OCI-LY3 (cell line): ENCODE data around the gene GPR132.
"Not testable (repeated sequence)": the region's sequence is repeated elsewhere in the genome, so short reads cannot be mapped to it uniquely, and the experiment has no call there.

Experiments
- H2AFZ ChIP-seq: fragments of 200-600, 300-600 bp; shearing (Covaris generic); 2 replicates; pipeline ENCODE4 v1.6.0; 2014; ENCODE audit warnings: antibody characterized with exemption, low read depth, low read length
- H3K27ac ChIP-seq: fragments of 200-600, 300-600 bp; sonication (generic); 2 replicates; pipeline ENCODE4 v1.5.1; 2014; ENCODE audit warnings: mild to moderate bottlenecking, low read length, moderate library complexity, mixed read lengths
- H3K27me3 ChIP-seq: fragments of 200-600, 300-600 bp; sonication (generic); 2 replicates; pipeline ENCODE4 v1.6.1; 2014; ENCODE audit warnings: low read depth, low read length, mixed read lengths
- H3K36me3 ChIP-seq: fragments of 200-600, 300-600 bp; sonication (generic); replicated peaks from 2 replicates; pipeline ENCODE3; 2014; ENCODE audit warnings: low read depth, low read length, mixed read lengths
- H3K4me1 ChIP-seq: fragments of 300-600, 200-600 bp; sonication (generic); 2 replicates; pipeline ENCODE4 v1.6.1; 2014; ENCODE audit warnings: low read length, mixed read lengths
- H3K4me2 ChIP-seq: fragments of 200-600, 300-600 bp; sonication (generic); 2 replicates; pipeline ENCODE4 v1.6.1; 2014; ENCODE audit warnings: low read length, mixed read lengths
- H3K4me3 ChIP-seq: fragments of 300-600, 200-600 bp; sonication (generic); 2 replicates; pipeline ENCODE4 v1.5.1; 2014; ENCODE audit warnings: antibody characterized with exemption, mild to moderate bottlenecking, low read length, moderate library complexity
- H3K79me2 ChIP-seq: fragments of 300-600, 200-600 bp; shearing (Covaris generic); 2 replicates; pipeline ENCODE4 v1.6.1; 2014; ENCODE audit warnings: mild to moderate bottlenecking, low read length, mixed read lengths
- H3K9ac ChIP-seq: fragments of 300-600, 200-600 bp; shearing (Covaris generic); 2 replicates; pipeline ENCODE4 v1.6.0; 2014; ENCODE audit warnings: mild to moderate bottlenecking, low read length, moderate library complexity
- H3K9me3 ChIP-seq: fragments of 200-600, 300-600 bp; shearing (Covaris generic); 2 replicates; pipeline ENCODE4 v1.6.1; 2014; ENCODE audit warnings: low read length, mixed read lengths; ENCODE audit not compliant: insufficient read depth
- H4K20me1 ChIP-seq: fragments of 200-600, 300-600 bp; sonication (generic); 2 replicates; pipeline ENCODE4 v1.6.1; 2016; ENCODE audit warnings: low read length, mixed read lengths; ENCODE audit not compliant: insufficient read depth
- EZH2phosphoT487 ChIP-seq: fragments of 200-600 bp; shearing (Covaris generic); IDR thresholded peaks from 2 replicates; pipeline ENCODE4 v1.6.1; 2018; ENCODE audit warnings: antibody characterized with exemption, mixed run types, low read depth
- TF ChIP-seq, protein P1 (sequence below): fragments of 200-600, 300-600 bp; sonication (generic); IDR thresholded peaks from 2 replicates; pipeline ENCODE4 v1.5.1; 2014; ENCODE audit warnings: antibody characterized with exemption, low read length, low read depth

Gene GPR132

DNA sequence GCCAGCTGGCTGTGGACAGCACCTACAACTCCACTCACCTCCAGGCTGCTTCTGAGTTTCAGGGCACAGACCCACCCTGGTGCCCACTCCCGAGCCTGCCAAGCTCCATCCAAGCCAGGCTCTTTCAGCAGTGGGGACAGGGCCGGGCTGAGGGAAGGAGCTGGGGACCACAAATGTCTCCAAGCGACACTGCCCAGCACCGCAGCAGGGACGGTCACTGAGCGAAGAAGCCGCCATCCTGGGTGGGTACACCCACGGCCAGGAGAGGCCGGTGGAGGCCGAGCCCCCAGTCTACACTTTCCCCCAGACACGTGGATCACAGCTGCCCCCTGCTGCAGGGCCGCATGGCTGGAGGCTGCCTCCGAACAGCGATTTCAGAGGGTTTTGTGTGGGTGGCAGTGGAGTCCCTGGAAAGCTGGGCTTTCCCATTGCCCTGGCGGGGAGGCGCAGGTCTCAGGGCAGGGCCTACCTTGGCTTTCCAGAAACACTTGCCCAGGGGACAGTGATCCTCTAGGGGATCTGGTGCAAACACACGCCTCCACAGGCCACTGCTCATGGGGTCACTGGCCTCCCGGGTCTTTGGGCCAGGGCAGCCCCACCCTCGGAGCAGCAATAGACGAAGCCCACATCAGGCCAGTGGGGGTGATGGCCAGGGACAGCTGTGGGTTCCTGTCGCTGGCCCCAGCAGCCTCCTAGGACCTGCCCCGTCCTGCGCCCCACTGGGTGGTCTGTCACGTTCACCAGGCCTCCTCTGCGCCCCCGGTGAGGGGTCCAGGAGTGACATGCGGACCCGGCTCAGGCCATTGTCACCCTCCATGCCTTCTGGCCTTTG lies 1.2 kb upstream of the GPR132 start:
- Histone ChIP-seq H3K79me2 (peaks cover 72% of the 10 kb centered on the region), H4K20me1 (peaks cover 12% of the 10 kb centered on the region), H3K4me3 (peak overlapping the region; percentile 89), H3K36me3 (peaks cover 17% of the 10 kb centered on the region), H3K27ac (peak overlapping the region; percentile 91), H3K4me1 (peaks cover 81% of the 10 kb centered on the region), H3K27me3 (no peaks in the 10 kb centered on the region), H3K9me3 (no peaks in the 10 kb centered on the region), H3K4me2 (peak overlapping the region; percentile 91), H3K9ac (peak overlapping the region; percentile 94), H2AFZ (no peak overlapping the region)
- TF ChIP-seq, protein P1, sequence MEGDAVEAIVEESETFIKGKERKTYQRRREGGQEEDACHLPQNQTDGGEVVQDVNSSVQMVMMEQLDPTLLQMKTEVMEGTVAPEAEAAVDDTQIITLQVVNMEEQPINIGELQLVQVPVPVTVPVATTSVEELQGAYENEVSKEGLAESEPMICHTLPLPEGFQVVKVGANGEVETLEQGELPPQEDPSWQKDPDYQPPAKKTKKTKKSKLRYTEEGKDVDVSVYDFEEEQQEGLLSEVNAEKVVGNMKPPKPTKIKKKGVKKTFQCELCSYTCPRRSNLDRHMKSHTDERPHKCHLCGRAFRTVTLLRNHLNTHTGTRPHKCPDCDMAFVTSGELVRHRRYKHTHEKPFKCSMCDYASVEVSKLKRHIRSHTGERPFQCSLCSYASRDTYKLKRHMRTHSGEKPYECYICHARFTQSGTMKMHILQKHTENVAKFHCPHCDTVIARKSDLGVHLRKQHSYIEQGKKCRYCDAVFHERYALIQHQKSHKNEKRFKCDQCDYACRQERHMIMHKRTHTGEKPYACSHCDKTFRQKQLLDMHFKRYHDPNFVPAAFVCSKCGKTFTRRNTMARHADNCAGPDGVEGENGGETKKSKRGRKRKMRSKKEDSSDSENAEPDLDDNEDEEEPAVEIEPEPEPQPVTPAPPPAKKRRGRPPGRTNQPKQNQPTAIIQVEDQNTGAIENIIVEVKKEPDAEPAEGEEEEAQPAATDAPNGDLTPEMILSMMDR: peak; percentile 40
- no peak for TF ChIP-seq EZH2phosphoT487

DNA sequence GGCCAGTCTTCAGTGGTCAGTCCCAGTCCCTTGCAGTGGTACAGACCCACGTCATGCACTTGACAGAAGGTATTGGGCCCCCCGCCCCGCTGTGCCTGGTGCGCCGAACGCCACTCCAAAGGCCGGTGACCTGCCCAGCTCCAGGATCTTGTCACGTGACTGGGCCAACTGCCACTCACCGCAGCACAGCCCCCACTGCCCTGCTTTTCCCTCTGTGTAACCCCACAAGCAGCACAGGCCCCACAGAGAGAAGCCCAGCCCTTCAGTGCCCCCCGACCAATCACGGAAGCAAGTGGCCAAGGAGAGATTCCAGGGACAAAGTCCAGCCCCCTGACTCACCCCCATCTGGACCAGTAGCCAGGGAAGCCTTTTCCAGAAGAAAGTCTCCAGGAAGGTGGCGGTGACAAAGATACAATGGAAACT lies 498 bp downstream of the GPR132 start:
- Histone ChIP-seq H3K4me1 (peaks cover 76% of the 10 kb centered on the region), H4K20me1 (peaks cover 29% of the 10 kb centered on the region), H3K27me3 (no peaks in the 10 kb centered on the region), H2AFZ (no peak overlapping the region), H3K27ac (peak overlapping the region; percentile 91), H3K9ac (peak overlapping the region; percentile 94), H3K36me3 (peaks cover 29% of the 10 kb centered on the region), H3K79me2 (peaks cover 87% of the 10 kb centered on the region), H3K4me3 (peak overlapping the region; percentile 89), H3K9me3 (no peaks in the 10 kb centered on the region), H3K4me2 (peak overlapping the region; percentile 91)
- TF ChIP-seq, protein P1: no peak
- no peak for TF ChIP-seq EZH2phosphoT487

GRCh38 chr14:105064001-105064400 lies 1.2 kb downstream of the GPR132 start:
- H3K4me1 ChIP-seq: peaks cover 69% of the 10 kb centered on the region
- H3K9me3 ChIP-seq: no peaks in the 10 kb centered on the region
- H3K27ac ChIP-seq: peak overlapping the region; percentile 91
- H3K9ac ChIP-seq: peak overlapping the region; percentile 94
- H3K79me2 ChIP-seq: peaks cover 93% of the 10 kb centered on the region
- H2AFZ ChIP-seq: no peak overlapping the region
- H4K20me1 ChIP-seq: peaks cover 36% of the 10 kb centered on the region
- H3K4me3 ChIP-seq: peak overlapping the region; percentile 89
- TF ChIP-seq, protein P1: no peak
- no peak for TF ChIP-seq EZH2phosphoT487
- no peaks in the 10 kb centered on the region for H3K27me3 ChIP-seq
- peak overlapping the region; percentile 91 for H3K4me2 ChIP-seq
- peaks cover 34% of the 10 kb centered on the region for H3K36me3 ChIP-seq

GRCh38 chr14:105063506-105063905 lies 1.7 kb downstream of the GPR132 start:
- Histone ChIP-seq H3K4me3 (peak overlapping the region; percentile 89), H3K9ac (peak overlapping the region; percentile 73), H3K27ac (peak overlapping the region; percentile 91), H4K20me1 (peaks cover 41% of the 10 kb centered on the region), H3K4me2 (peak overlapping the region; percentile 91), H3K79me2 (peaks cover 94% of the 10 kb centered on the region), H3K36me3 (peaks cover 31% of the 10 kb centered on the region), H3K4me1 (peaks cover 64% of the 10 kb centered on the region)
- not testable (repeated sequence) for H2AFZ ChIP-seq, H3K27me3 ChIP-seq, H3K9me3 ChIP-seq
